ENCODE results near the gene CDH18. TPM values are rescaled to one million over a fixed set of nuclear protein-coding genes. Genes with fewer than 3 reads are reported as not detected.

CDH18 gene
- total RNA-seq, 1 experiment from 2014 or later: 7.0 TPM

GRCh38 chr5:19630876-19631275, 357.1 kb downstream of the CDH18 start:
- ChIA-PET CTCF (no interaction called here), POLR2A (no interaction called here)

DNA sequence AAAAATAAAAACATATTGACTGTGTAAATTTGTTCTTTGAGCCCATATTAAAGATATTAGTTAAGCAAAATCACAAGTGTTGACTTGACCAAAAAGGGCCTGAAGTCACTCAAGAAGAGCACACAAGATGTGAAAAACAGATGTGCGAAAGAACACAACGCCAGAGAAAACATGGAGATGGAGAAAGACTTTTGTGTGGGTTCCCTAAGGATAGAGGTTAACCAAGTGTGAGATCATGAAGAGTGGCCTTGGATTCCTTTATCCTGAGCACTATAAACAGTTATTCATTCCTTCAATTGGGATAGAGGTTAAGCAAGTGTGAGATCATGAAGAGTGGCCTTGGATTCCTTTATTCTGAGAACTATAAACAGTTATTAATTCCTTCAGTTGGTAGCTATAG, 361.8 kb downstream of the CDH18 start:
- CTCF ChIA-PET: no interaction called here
- no TSS peak for BruUV-seq (replicated peaks)
- no peak for TF ChIP-seq POLR2AphosphoS5 (IDR thresholded peaks at IDR 0.05; ENCODE audit: low read depth, low read length)
- Histone ChIP-seq H3K27me3 (ENCODE audit: control insufficient read depth, insufficient read depth, low read length) (no peaks in the 10 kb centered on the region), H3K4me1 (ENCODE audit: control insufficient read depth, insufficient read depth, low read length) (no peaks in the 10 kb centered on the region), H3K36me3 (ENCODE audit: control insufficient read depth, insufficient read depth, low read length) (no peaks in the 10 kb centered on the region), H3K9me3 (ENCODE audit: control insufficient read depth, insufficient read depth, low read depth, low read length) (no peaks in the 10 kb centered on the region), H3K4me3 (ENCODE audit: low read depth in 2 of 2, low read length in 2 of 2) (no peak overlapping the region), H3K27ac (ENCODE audit: low read length) (no peak overlapping the region)
- no peak for ATAC-seq
- POLR2A ChIA-PET: no interaction called here
- intact Hi-C loops (cut with micrococcal nuclease; ENCODE audit: unreplicated experiment): no loop called here
- DNase-seq (ENCODE audit: low read depth, low spot score): no peak
- in situ Hi-C loops (cut with HindIII; ENCODE audit: low pct_unique_long_range_greater_than_20kb, low sequenced_read_pairs): no loop called here

More at GRCh38 chr5:19630876-19631275, 357.1 kb downstream of the CDH18 start:
- in situ Hi-C loops (cut with HindIII; ENCODE audit: low pct_unique_long_range_greater_than_20kb, low sequenced_read_pairs) (no loop called here), intact Hi-C loops (cut with micrococcal nuclease; ENCODE audit: unreplicated experiment) (no loop called here)
- H3K4me1 ChIP-seq (ENCODE audit: control insufficient read depth, insufficient read depth, low read length): no peaks in the 10 kb centered on the region
- H3K4me3 ChIP-seq (ENCODE audit: low read depth in 2 of 2, low read length in 2 of 2): no peak overlapping the region
- no peaks in the 10 kb centered on the region for H3K36me3 ChIP-seq (ENCODE audit: control insufficient read depth, insufficient read depth, low read length)
- no peaks in the 10 kb centered on the region for H3K27me3 ChIP-seq (ENCODE audit: control insufficient read depth, insufficient read depth, low read length)
- BruUV-seq (replicated peaks): no TSS peak
- no peak overlapping the region for H3K27ac ChIP-seq (ENCODE audit: low read length)
- H3K9me3 ChIP-seq (ENCODE audit: control insufficient read depth, insufficient read depth, low read depth, low read length): no peaks in the 10 kb centered on the region
- DNase-seq (ENCODE audit: low read depth, low spot score) (no peak), ATAC-seq (no peak)
- TF ChIP-seq, protein P1, sequence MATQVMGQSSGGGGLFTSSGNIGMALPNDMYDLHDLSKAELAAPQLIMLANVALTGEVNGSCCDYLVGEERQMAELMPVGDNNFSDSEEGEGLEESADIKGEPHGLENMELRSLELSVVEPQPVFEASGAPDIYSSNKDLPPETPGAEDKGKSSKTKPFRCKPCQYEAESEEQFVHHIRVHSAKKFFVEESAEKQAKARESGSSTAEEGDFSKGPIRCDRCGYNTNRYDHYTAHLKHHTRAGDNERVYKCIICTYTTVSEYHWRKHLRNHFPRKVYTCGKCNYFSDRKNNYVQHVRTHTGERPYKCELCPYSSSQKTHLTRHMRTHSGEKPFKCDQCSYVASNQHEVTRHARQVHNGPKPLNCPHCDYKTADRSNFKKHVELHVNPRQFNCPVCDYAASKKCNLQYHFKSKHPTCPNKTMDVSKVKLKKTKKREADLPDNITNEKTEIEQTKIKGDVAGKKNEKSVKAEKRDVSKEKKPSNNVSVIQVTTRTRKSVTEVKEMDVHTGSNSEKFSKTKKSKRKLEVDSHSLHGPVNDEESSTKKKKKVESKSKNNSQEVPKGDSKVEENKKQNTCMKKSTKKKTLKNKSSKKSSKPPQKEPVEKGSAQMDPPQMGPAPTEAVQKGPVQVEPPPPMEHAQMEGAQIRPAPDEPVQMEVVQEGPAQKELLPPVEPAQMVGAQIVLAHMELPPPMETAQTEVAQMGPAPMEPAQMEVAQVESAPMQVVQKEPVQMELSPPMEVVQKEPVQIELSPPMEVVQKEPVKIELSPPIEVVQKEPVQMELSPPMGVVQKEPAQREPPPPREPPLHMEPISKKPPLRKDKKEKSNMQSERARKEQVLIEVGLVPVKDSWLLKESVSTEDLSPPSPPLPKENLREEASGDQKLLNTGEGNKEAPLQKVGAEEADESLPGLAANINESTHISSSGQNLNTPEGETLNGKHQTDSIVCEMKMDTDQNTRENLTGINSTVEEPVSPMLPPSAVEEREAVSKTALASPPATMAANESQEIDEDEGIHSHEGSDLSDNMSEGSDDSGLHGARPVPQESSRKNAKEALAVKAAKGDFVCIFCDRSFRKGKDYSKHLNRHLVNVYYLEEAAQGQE (IDR thresholded peaks at IDR 0.05; ENCODE audit: insufficient read depth in 1 of 2, low read depth in 2 of 2, low read length in 1 of 2): no peak
- TF ChIP-seq POLR2AphosphoS5 (IDR thresholded peaks at IDR 0.05; ENCODE audit: low read depth, low read length) (no peak), CTCF (IDR thresholded peaks at IDR 0.05) (no peak), SIN3A (IDR thresholded peaks at IDR 0.05; ENCODE audit: borderline replicate concordance, insufficient read depth, low read depth, low read length) (no peak), TCF7L2 (IDR thresholded peaks at IDR 0.05; ENCODE audit: low read depth, low read length) (no peak)

GRCh38 chr5:19625562-19625961, 362.4 kb downstream of the CDH18 start:
- DNase-seq (ENCODE audit: low read depth, low spot score) (no peak), ATAC-seq (no peak)
- BruUV-seq (replicated peaks): no TSS peak
- POLR2A ChIA-PET: no interaction called here
- H3K27ac ChIP-seq (ENCODE audit: low read length): no peak overlapping the region
- TF ChIP-seq POLR2AphosphoS5 (IDR thresholded peaks at IDR 0.05; ENCODE audit: low read depth, low read length): no peak
- TF ChIP-seq SIN3A (IDR thresholded peaks at IDR 0.05; ENCODE audit: borderline replicate concordance, insufficient read depth, low read depth, low read length): no peak
- TF ChIP-seq CTCF (IDR thresholded peaks at IDR 0.05): no peak
- no peak for TF ChIP-seq TCF7L2 (IDR thresholded peaks at IDR 0.05; ENCODE audit: low read depth, low read length)
- TF ChIP-seq, protein P1 (IDR thresholded peaks at IDR 0.05; ENCODE audit: insufficient read depth in 1 of 2, low read depth in 2 of 2, low read length in 1 of 2): no peak
- H3K9me3 ChIP-seq (ENCODE audit: control insufficient read depth, insufficient read depth, low read depth, low read length): no peaks in the 10 kb centered on the region
- H3K4me3 ChIP-seq (ENCODE audit: low read depth in 2 of 2, low read length in 2 of 2): no peak overlapping the region
- intact Hi-C loops (cut with micrococcal nuclease; ENCODE audit: unreplicated experiment): no loop called here
- no peaks in the 10 kb centered on the region for H3K27me3 ChIP-seq (ENCODE audit: control insufficient read depth, insufficient read depth, low read length)
- CTCF ChIA-PET: no interaction called here
- no peaks in the 10 kb centered on the region for H3K4me1 ChIP-seq (ENCODE audit: control insufficient read depth, insufficient read depth, low read length)
- in situ Hi-C loops (cut with HindIII; ENCODE audit: low pct_unique_long_range_greater_than_20kb, low sequenced_read_pairs): no loop called here
- H3K36me3 ChIP-seq (ENCODE audit: control insufficient read depth, insufficient read depth, low read length): no peaks in the 10 kb centered on the region

Measured in Panc1 (cell line).